GM12878 (cell line): ENCODE measurements around the gene PCDHGB2.

Source experiments
- BCL11A ChIP-seq: IDR thresholded peaks from 2 replicates; pipeline ENCODE4 v1.6.1; 2011; ENCODE audit warnings: low read depth, low read length
- REST ChIP-seq: IDR thresholded peaks from 2 replicates; pipeline ENCODE4 v1.6.1; 2012; ENCODE audit warnings: mild to moderate bottlenecking, low read depth, low read length
- USF2 ChIP-seq: IDR thresholded peaks from 2 replicates; pipeline ENCODE4 v1.6.1; 2011; ENCODE audit warnings: low read depth, low read length, improper control_type of control experiment, borderline replicate concordance
- ZNF207 ChIP-seq: fragments of 450-650 bp; IDR thresholded peaks from 2 replicates; pipeline ENCODE4 v1.6.1; 2014; ENCODE audit warnings: antibody characterized with exemption, mild to moderate bottlenecking, borderline replicate concordance
- ZSCAN29 ChIP-seq: fragments of 450-650 bp; IDR thresholded peaks from 2 replicates; pipeline ENCODE4 v1.6.1; 2017; ENCODE audit warnings: mild to moderate bottlenecking, moderate library complexity

- TF ChIP-seq ZNF207, result no peak
- no peak for TF ChIP-seq USF2
- TF ChIP-seq BCL11A, result no peak
- no peak for TF ChIP-seq REST
- TF ChIP-seq ZSCAN29, result no peak
Observed at GRCh38 chr5:141411575-141411974, 51.8 kb downstream of the PCDHGB2 start.
